WTC11 (cell line): Measurements from ENCODE around the gene DSN1. TPM values are rescaled to one million over a fixed set of nuclear protein-coding genes. Genes with fewer than 3 reads are reported as not detected.

Experiments used
- ATAC-seq: fragments of 200-7000 bp; cut with Tn5 transposase; 2 replicates; pipeline ENCODE4 v1.10.0; 2021; ENCODE audit warnings: mild to moderate bottlenecking, moderate library complexity
- CTCF ChIA-PET: fragments of 300-600 bp; sonication (Branson Sonifier 250); formaldehyde crosslinking; loops from one replicate; lab custom pipeline; 2021; ENCODE audit warnings: antibody characterized with exemption; lab: Charles Lee
- POLR2A ChIA-PET: fragments of 350-600 bp; sonication (Branson Sonifier 250); formaldehyde crosslinking; loops from one replicate; lab custom pipeline; 2021; ENCODE audit warnings: antibody characterized with exemption; lab: Charles Lee
- DNase-seq: peaks from one replicate; pipeline ENCODE4 v3.0.0; 2021; ENCODE audit warnings: low spot score
- H3K27ac Mint-ChIP-seq: 2 replicates; pipeline ENCODE4 v1.8.0; 2021; ENCODE audit warnings: mixed read lengths
- H3K27me3 Mint-ChIP-seq: 2 replicates; pipeline ENCODE4 v1.8.0; 2021; ENCODE audit warnings: low read depth, mild to moderate bottlenecking, moderate library complexity, mixed read lengths
- H3K36me3 Mint-ChIP-seq: 2 replicates; pipeline ENCODE4 v1.8.0; 2021; ENCODE audit warnings: mixed read lengths
- H3K4me1 Mint-ChIP-seq: 2 replicates; pipeline ENCODE4 v1.8.0; 2022; ENCODE audit warnings: mixed read lengths
- H3K4me3 Mint-ChIP-seq: 2 replicates; pipeline ENCODE4 v1.8.0; 2021; ENCODE audit warnings: mild to moderate bottlenecking, moderate library complexity, mixed read lengths
- H3K9me3 Mint-ChIP-seq: 2 replicates; pipeline ENCODE4 v1.8.0; 2021; ENCODE audit warnings: mixed read lengths
- AFF4 ChIP-seq: sonication (generic); formaldehyde crosslinking; IDR thresholded peaks from 2 replicates; pipeline ENCODE4 v1.8.1; 2023; ENCODE audit warnings: mild to moderate bottlenecking, missing genetic modification reagents, borderline replicate concordance
- ATF3 ChIP-seq: sonication (generic); formaldehyde crosslinking; conservative IDR thresholded peaks from 2 replicates; pipeline ENCODE4 v1.8.1; 2022; ENCODE audit warnings: mild to moderate bottlenecking, missing genetic modification reagents
- HMGA2 ChIP-seq: fragments of 250-450 bp; sonication (Bioruptor Pico); IDR thresholded peaks from 2 replicates; pipeline ENCODE4 v1.4.0; 2021; ENCODE audit warnings: mild to moderate bottlenecking, moderate library complexity
- JAZF1 ChIP-seq: fragments of 250-450 bp; sonication (Bioruptor Pico); IDR thresholded peaks from 2 replicates; pipeline ENCODE4 v1.9.0; 2021; ENCODE audit warnings: moderate library complexity, mild to moderate bottlenecking, inconsistent platforms
- JUN ChIP-seq: sonication (generic); formaldehyde crosslinking; IDR thresholded peaks from 2 replicates; pipeline ENCODE4 v1.8.0; 2023; ENCODE audit warnings: mild to moderate bottlenecking, missing genetic modification reagents
- MXD4 ChIP-seq: fragments of 250-450 bp; sonication (Bioruptor Pico); IDR thresholded peaks from 2 replicates; pipeline ENCODE4 v1.8.0; 2021; ENCODE audit warnings: mild to moderate bottlenecking, moderate library complexity, borderline replicate concordance
- NR2C2 ChIP-seq: sonication (generic); formaldehyde crosslinking; IDR thresholded peaks from 2 replicates; pipeline ENCODE4 v1.8.0; 2022; ENCODE audit warnings: mild to moderate bottlenecking, missing genetic modification reagents
- PRRX2 ChIP-seq: fragments of 250-450 bp; sonication (Bioruptor Pico); IDR thresholded peaks from 2 replicates; pipeline ENCODE4 v1.8.0; 2021; ENCODE audit warnings: mild to moderate bottlenecking
- SMAD3 ChIP-seq: sonication (generic); formaldehyde crosslinking; IDR thresholded peaks from 2 replicates; pipeline ENCODE4 v1.8.0; 2022; ENCODE audit warnings: missing genetic modification reagents, mild to moderate bottlenecking, borderline replicate concordance
- SMAD4 ChIP-seq: sonication (generic); formaldehyde crosslinking; IDR thresholded peaks from 2 replicates; pipeline ENCODE4 v1.8.0; 2022; ENCODE audit warnings: mild to moderate bottlenecking, missing genetic modification reagents
- SP1 ChIP-seq: sonication (generic); formaldehyde crosslinking; conservative IDR thresholded peaks from 2 replicates; pipeline ENCODE4 v1.8.1; 2022; ENCODE audit warnings: missing genetic modification reagents
- TEAD4 ChIP-seq: sonication (generic); formaldehyde crosslinking; IDR thresholded peaks from 2 replicates; pipeline ENCODE4 v1.8.0; 2022; ENCODE audit warnings: mild to moderate bottlenecking, missing genetic modification reagents
- ZNF121 ChIP-seq: sonication (generic); formaldehyde crosslinking; IDR thresholded peaks from 2 replicates; pipeline ENCODE4 v1.8.0; 2023; ENCODE audit warnings: missing genetic modification reagents
- ZNF138 ChIP-seq: sonication (generic); formaldehyde crosslinking; conservative IDR thresholded peaks from 2 replicates; pipeline ENCODE4 v1.8.1; 2022; ENCODE audit warnings: mild to moderate bottlenecking, moderate library complexity, missing genetic modification reagents
- ZNF232 ChIP-seq: sonication (generic); formaldehyde crosslinking; IDR thresholded peaks from 2 replicates; pipeline ENCODE4 v1.8.0; 2022; ENCODE audit warnings: mild to moderate bottlenecking, missing genetic modification reagents
- ZNF317 ChIP-seq: sonication (generic); formaldehyde crosslinking; IDR thresholded peaks from 2 replicates; pipeline ENCODE4 v1.8.1; 2023; ENCODE audit warnings: low read depth, mild to moderate bottlenecking, moderate library complexity, missing genetic modification reagents, borderline replicate concordance
- ZNF416 ChIP-seq: fragments of 250-450 bp; sonication (Bioruptor Pico); IDR thresholded peaks from 2 replicates; pipeline ENCODE4 v1.9.0; 2021; ENCODE audit warnings: mild to moderate bottlenecking, inconsistent platforms
- ZNF423 ChIP-seq: fragments of 250-450 bp; sonication (Bioruptor Pico); IDR thresholded peaks from 2 replicates; pipeline ENCODE4 v2.1.2; 2022; ENCODE audit warnings: mild to moderate bottlenecking, moderate library complexity
- ZNF671 ChIP-seq: fragments of 250-450 bp; sonication (Bioruptor Pico); IDR thresholded peaks from 2 replicates; pipeline ENCODE4 v1.8.0; 2021; ENCODE audit warnings: mild to moderate bottlenecking
- ZSCAN18 ChIP-seq: fragments of 250-450 bp; sonication (Bioruptor Pico); IDR thresholded peaks from 2 replicates; pipeline ENCODE4 v2.1.2; 2022; ENCODE audit warnings: mild to moderate bottlenecking, moderate library complexity
- total RNA-seq: library from RNA; stranded (reverse); gene quantifications from 3 replicates; pipeline ENCODE4 v1.2.3, GENCODE V29; 2021
- TF ChIP-seq, protein P1 (sequence below): fragments of 250-450 bp; sonication (Bioruptor Pico); conservative IDR thresholded peaks from 2 replicates; pipeline ENCODE4 v1.9.0; 2021; ENCODE audit warnings: mild to moderate bottlenecking
- TF ChIP-seq, protein P2 (sequence below): sonication (generic); formaldehyde crosslinking; IDR thresholded peaks from 2 replicates; pipeline ENCODE4 v1.8.0; 2022; ENCODE audit warnings: mild to moderate bottlenecking, missing genetic modification reagents

Gene DSN1
- total RNA-seq, 1 experiment from 2014 or later, result 27.0 TPM

DNA sequence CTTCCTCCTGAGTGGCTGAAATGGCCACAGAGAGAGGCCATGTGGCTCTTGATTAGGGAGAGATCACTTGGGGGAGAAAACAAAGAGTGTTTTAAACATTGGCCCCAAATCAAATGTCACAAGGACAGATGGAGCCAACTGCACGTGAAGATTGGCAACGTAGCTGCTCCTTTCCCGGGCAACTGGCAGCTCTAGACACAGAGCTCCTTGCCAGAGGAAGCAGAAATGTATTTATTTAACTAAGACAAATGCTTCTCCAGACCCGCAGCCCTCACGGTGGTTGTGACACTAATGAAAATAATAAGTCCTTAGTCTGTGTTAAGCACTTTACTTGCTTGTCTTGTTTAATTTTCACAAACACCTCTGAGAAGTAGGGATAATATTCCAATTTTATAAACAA, 49.6 kb upstream of the DSN1 start (continued):
- no peak for TF ChIP-seq NR2C2
- TF ChIP-seq ZNF671 (CRISPR knock-in tag), result no peak
- no peak for TF ChIP-seq JUN (CRISPR knock-in tag)
- TF ChIP-seq, protein P1, sequence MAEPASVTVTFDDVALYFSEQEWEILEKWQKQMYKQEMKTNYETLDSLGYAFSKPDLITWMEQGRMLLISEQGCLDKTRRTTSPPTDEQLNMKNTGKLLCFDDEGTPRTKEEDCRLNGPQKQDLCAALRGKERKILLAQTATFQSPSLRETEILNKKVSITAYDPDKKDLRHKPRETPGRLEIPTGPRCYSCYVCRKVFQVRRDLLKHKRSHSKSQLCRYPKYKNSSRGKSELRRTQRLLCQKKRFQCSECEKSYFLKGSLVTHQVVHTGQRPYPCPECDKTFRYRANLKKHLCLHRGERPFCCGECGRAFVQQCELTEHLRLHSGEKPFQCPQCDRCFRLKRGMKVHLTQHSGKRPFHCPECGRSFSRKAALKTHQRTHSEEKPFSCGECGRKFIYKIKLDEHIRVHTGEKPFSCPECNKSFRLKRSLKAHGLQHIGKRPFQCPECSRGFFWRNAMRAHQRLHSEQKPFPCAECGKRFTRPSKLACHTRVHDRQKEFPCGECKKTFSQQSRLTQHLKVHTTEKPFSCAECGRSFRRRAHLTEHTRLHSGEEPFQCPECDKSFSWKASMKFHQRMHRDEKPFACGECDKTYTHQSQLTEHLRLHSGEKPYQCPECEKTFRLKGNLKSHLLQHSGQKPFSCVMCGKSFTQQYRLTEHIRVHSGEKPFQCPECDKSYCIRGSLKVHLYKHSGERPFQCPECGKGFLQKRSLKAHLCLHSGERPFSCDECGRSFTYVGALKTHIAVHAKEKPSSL, result no peak
- TF ChIP-seq ZSCAN18, result no peak
- no peak for TF ChIP-seq AFF4 (CRISPR knock-in tag)
- no peak for TF ChIP-seq ZNF416 (CRISPR knock-in tag)
- TF ChIP-seq, all 79 proteins: peak for 0

DNA sequence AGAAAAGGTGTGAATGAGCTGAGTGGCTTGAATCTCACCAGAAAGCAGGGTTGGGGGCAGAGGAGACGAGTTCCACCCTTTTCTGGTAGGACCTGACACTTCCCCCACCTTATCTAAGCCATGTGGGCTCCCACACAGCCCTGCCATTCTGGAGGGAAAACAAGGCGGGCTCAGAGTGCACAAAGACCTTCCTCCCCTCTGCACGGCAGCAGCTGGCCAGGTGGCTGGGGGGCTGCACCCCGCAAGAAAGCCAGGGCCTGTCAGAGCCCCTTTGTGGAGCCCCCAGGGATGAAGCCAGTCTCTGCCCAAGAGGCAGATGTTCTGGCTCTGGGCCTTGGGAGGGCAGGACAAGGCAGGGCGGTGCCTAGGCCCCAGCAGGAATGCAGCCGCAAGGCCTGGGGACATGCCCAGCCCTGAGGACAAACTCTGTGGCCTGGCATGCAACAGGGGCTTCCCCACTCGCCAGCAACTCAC, 48.4 kb upstream of the DSN1 start:
- no peaks in the 10 kb centered on the region for H3K9me3 Mint-ChIP-seq
- H3K4me1 Mint-ChIP-seq, result peaks cover 28% of the 10 kb centered on the region
- CTCF ChIA-PET, result interaction anchor here (1.3 to 3.1 kb wide), 3 partner anchors 9 to 14 kb away, joined by 3 to 38 read pairs (median 3); no protein-coding TSS in a partner anchor
- H3K27ac Mint-ChIP-seq, result peak overlapping the region; percentile 62
- no peaks in the 10 kb centered on the region for H3K27me3 Mint-ChIP-seq
- no peak overlapping the region for H3K4me3 Mint-ChIP-seq
- POLR2A ChIA-PET, result no interaction called here
- no peak for DNase-seq
- TF ChIP-seq ZNF121 (CRISPR knock-in tag), result 0 out of 2 replicates have a peak, but pooled peaks have one; percentile 16
- TF ChIP-seq ZNF423 (CRISPR knock-in tag), result no peak
- peak; percentile 46 for ATAC-seq
- peaks cover 22% of the 10 kb centered on the region for H3K36me3 Mint-ChIP-seq

- Mint-ChIP-seq H3K27ac (no peak overlapping the region), H3K9me3 (no peaks in the 10 kb centered on the region), H3K4me1 (peaks cover 28% of the 10 kb centered on the region), H3K4me3 (no peak overlapping the region), H3K27me3 (no peaks in the 10 kb centered on the region), H3K36me3 (peaks cover 20% of the 10 kb centered on the region)
- ATAC-seq (no peak), DNase-seq (no peak)
- ChIA-PET CTCF (interaction anchor here (1.5 to 3.1 kb wide), 3 partner anchors 12 to 43 kb away, joined by 5 to 38 read pairs (median 12); a partner anchor contains a TSS), POLR2A (no interaction called here)
- TF ChIP-seq AFF4 (CRISPR knock-in tag) (no peak), MXD4 (CRISPR knock-in tag) (no peak), ZNF317 (CRISPR knock-in tag) (no peak), ZNF232 (CRISPR knock-in tag) (no peak), HMGA2 (CRISPR knock-in tag) (no peak), ZNF138 (CRISPR knock-in tag) (no peak), SMAD4 (CRISPR knock-in tag) (no peak), ATF3 (CRISPR knock-in tag) (no peak), SMAD3 (no peak), JAZF1 (CRISPR knock-in tag) (no peak), PRRX2 (CRISPR knock-in tag) (no peak), TEAD4 (CRISPR knock-in tag) (no peak), ZNF121 (CRISPR knock-in tag) (no peak), SP1 (no peak)
- TF ChIP-seq, protein P2, sequence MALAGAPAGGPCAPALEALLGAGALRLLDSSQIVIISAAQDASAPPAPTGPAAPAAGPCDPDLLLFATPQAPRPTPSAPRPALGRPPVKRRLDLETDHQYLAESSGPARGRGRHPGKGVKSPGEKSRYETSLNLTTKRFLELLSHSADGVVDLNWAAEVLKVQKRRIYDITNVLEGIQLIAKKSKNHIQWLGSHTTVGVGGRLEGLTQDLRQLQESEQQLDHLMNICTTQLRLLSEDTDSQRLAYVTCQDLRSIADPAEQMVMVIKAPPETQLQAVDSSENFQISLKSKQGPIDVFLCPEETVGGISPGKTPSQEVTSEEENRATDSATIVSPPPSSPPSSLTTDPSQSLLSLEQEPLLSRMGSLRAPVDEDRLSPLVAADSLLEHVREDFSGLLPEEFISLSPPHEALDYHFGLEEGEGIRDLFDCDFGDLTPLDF (CRISPR knock-in tag), result no peak
Observed at GRCh38 chr20:36820928-36821327, 47.4 kb upstream of the DSN1 start.
